Left lobe of liver (tissue), 2 donors: ENCODE results near the gene TAF11L6. TPM values are rescaled to one million over a fixed set of nuclear protein-coding genes. Genes with fewer than 3 reads are reported as not detected.
"Not testable (repeated sequence)": the region's sequence is repeated elsewhere in the genome, so short reads cannot be mapped to it uniquely, and the experiment has no call there.

Experiments
- ATAC-seq: fragments of 200-7000 bp; cut with Tn5 transposase; one replicate; pipeline ENCODE4 v1.9.1; 2020; ENCODE audit warnings: mild to moderate bottlenecking, moderate library complexity
- DNase-seq: peaks from one replicate; pipeline ENCODE4 v3.0.0-alpha.2; 2020; ENCODE audit warnings: low spot score
- total RNA-seq: library from RNA; stranded (reverse); gene quantifications from one replicate; pipeline ENCODE4 v1.2.1, GENCODE V29; 2021
- donor health status: DM: no; HTN: no; CAD: no; lungs with moderate emphysema.
- donor health status: DM: no; HTN: yes; CAD: no.

The TAF11L6 gene
- total RNA-seq = not detected

DNA sequence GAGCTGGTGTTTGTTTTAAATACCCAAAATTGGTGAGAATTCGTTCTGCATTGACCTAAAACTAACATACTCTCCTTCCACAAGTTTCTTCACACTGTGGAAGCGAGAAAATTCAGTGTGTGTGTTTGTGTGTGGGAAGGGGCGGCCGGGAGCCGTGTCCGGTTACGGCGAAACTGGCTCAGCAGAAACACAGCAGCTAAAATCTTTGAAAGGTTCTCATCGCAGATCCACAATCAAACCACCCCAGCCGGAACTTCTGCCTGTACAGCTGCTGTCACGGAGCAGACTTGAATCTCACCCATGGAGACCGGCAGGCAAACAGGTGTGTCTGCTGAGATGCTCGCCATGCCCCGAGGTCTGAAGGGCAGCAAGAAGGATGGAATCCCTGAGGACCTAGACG, at the start of gene TAF11L6:
TAF11L6 (plus strand) TSS at position 301 of the 400 bp plus-strand sequence.
- ATAC-seq, DNase-seq: not testable (repeated sequence)

- DNase-seq (no peak), ATAC-seq (no peak)
Observed at GRCh38 chr5:17481378-17481777, 47.1 kb upstream of the TAF11L6 start.

- ATAC-seq (no peak), DNase-seq (no peak)
Observed at GRCh38 chr5:17482790-17483189, 45.7 kb upstream of the TAF11L6 start.

- not testable (repeated sequence) for ATAC-seq, DNase-seq
Observed at GRCh38 chr5:17486464-17487173, 41.9 kb upstream of the TAF11L6 start.

GRCh38 chr5:17487174-17487512, 41.3 kb upstream of the TAF11L6 start:
- DNase-seq (no peak), ATAC-seq (no peak)

GRCh38 chr5:17491257-17491656, 37.2 kb upstream of the TAF11L6 start:
- DNase-seq, ATAC-seq: not testable (repeated sequence)

- ATAC-seq = no peak
- DNase-seq = no peak
Observed at GRCh38 chr5:17492770-17493169, 35.7 kb upstream of the TAF11L6 start.

DNA sequence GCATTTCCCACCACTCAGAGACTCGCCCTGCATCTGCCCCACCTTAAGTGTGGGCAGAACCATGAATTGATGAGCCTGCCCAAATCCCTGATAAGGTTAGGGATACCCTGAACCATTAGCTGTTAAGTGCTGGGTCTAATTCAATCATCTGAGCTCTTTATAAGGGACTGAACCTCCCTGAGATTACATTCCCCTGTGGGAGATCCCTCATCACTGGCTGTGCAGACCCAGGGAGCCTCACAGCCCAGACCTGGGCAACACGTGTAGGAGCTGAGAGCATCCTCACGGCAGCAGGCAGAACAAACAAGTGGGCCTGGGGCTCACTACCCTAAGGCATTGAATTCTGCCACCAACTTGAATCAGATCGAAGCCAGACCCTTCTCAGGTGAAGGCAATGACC, 31.0 kb upstream of the TAF11L6 start:
- no peak for ATAC-seq
- DNase-seq = no peak

- not testable (repeated sequence) for ATAC-seq, DNase-seq
Observed at GRCh38 chr5:17497931-17498330, 30.5 kb upstream of the TAF11L6 start, which contains the start of gene TAF11L2. Gene TAF11L2 (plus strand): TSS chr5:17498231.

DNA sequence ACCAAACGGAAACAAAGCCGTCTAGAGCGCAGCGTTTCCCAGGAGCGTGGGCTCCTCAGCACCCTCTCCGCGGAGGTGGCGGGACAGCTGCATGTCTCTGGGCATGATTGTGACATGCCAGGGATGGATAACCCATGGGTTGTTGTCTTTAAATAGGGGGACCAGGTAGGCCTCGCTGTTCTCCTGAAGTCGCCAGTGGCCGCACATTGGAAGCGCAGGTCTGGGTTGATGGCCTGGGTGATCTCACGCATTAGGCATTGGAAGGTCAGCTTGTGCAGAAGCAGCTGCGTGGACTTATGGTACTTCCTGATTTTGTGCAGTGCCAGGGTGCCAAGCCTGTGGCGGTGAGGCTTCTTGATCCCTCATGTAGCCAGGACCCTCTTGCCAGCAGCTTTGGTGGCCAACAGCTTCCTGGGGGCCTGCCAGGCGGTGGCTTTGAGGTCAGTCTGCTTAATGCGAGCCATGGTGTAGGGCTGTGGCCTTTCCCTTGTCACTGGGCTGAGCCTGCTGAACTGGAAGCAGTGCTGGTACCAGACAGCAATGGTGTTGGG, 16.6 kb upstream of the TAF11L6 start:
- ATAC-seq = no peak
- no peak for DNase-seq

DNA sequence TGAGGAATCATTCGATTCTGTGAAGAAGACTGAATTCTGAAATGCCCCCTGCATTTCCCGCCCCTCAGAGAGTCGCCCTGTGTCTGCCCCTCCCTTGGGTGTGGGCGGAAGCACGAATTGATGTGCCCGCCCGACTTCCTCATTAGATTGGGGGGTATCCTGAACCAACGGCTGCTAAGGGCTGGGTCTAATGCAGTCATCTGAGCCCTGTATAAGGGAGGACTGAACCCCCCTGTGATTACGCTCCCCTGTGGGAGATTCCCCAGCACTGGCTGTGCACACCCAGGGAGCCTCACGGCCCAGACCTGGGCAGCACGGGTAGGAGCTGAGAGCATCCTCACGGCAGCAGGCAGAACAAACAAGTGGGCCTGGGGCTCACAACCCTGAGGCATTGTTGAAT, 10.9 kb upstream of the TAF11L6 start:
- DNase-seq, ATAC-seq: not testable (repeated sequence)

DNA sequence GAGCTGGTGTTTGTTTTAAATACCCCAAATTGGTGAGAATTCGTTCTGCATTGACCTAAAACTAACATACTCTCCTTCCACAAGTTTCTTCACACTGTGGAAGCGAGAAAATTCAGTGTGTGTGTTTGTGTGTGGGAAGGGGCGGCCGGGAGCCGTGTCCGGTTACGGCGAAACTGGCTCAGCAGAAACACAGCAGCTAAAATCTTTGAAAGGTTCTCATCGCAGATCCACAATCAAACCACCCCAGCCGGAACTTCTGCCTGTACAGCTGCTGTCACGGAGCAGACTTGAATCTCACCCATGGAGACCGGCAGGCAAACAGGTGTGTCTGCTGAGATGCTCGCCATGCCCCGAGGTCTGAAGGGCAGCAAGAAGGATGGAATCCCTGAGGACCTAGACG, 10.4 kb upstream of the TAF11L6 start, which contains the start of gene TAF11L3:
TAF11L3 (plus strand) TSS at position 301 of the 400 bp plus-strand sequence.
- ATAC-seq, DNase-seq: not testable (repeated sequence)

DNA sequence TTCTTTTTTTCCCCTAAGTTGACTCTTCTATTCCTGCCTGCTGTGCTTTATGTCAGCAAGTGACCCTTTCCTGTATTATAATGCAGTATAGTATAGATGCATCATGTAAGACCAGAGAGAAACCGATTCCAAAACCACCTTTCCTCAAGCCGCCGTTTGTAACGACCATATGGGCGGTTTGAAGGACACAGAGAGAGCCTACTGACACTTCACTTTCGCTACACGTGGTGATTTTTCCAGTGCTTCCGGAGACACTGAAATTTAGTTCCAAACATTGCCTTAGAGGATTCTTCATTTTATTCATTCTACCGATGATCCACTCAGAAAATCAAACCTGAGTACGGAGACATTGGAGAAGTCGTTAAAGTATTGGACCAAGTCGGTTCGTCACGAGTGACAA, 9.0 kb upstream of the TAF11L6 start:
- not testable (repeated sequence) for DNase-seq, ATAC-seq

- not testable (repeated sequence) for DNase-seq
Observed at GRCh38 chr5:17521501-17521900, 7.0 kb upstream of the TAF11L6 start, which contains the start of gene TAF11L4. Gene TAF11L4 (plus strand): TSS chr5:17521801.

DNA sequence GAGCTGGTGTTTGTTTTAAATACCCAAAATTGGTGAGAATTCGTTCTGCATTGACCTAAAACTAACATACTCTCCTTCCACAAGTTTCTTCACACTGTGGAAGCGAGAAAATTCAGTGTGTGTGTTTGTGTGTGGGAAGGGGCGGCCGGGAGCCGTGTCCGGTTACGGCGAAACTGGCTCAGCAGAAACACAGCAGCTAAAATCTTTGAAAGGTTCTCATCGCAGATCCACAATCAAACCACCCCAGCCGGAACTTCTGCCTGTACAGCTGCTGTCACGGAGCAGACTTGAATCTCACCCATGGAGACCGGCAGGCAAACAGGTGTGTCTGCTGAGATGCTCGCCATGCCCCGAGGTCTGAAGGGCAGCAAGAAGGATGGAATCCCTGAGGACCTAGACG, 3.5 kb upstream of the TAF11L6 start, which contains the start of gene TAF11L5:
TAF11L5 (plus strand) TSS at position 301 of the 400 bp plus-strand sequence.
- ATAC-seq, DNase-seq: not testable (repeated sequence)

More at GRCh38 chr5:17521501-17521900, 7.0 kb upstream of the TAF11L6 start, which contains the start of gene TAF11L4:
- ATAC-seq = not testable (repeated sequence)

DNA sequence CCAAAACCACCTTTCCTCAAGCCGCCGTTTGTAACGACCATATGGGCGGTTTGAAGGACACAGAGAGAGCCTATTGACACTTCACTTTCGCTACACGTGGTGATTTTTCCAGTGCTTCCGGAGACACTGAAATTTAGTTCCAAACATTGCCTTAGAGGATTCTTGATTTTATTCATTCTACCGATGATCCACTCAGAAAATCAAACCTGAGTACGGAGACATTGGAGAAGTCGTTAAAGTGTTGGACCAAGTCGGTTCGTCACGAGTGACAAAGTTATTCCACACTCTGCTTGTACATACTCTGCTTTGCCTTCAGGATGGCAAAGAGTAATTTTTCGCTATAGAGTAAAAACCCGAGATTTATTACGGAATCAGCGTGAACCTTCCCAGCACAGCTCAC, 2.0 kb upstream of the TAF11L6 start:
- DNase-seq = peak; percentile 59
- ATAC-seq = not testable (repeated sequence)

Other genes starting within 250 kb of the TAF11L6 start
- gene TAF11L2, start 30.4 kb upstream of the TAF11L6 start, total RNA-seq = not detected
- not detected for gene TAF11L3, start 10.3 kb upstream of the TAF11L6 start, total RNA-seq
- not detected for gene TAF11L4, start 6.9 kb upstream of the TAF11L6 start, total RNA-seq
- not detected for gene TAF11L5, start 3.4 kb upstream of the TAF11L6 start, total RNA-seq
- not detected for gene TAF11L7, start 57.1 kb downstream of the TAF11L6 start, total RNA-seq
- not detected for gene TAF11L8, start 62.3 kb downstream of the TAF11L6 start, total RNA-seq
- gene TAF11L9, start 65.7 kb downstream of the TAF11L6 start, total RNA-seq = not detected
- not detected for gene TAF11L10, start 69.2 kb downstream of the TAF11L6 start, total RNA-seq
- gene TAF11L11, start 75.5 kb downstream of the TAF11L6 start, total RNA-seq = not detected
- gene TAF11L12, start 81.7 kb downstream of the TAF11L6 start, total RNA-seq = not detected
- not detected for gene TAF11L13, start 103.4 kb downstream of the TAF11L6 start, total RNA-seq
- not detected for gene TAF11L14, start 105.8 kb downstream of the TAF11L6 start, total RNA-seq